ENCODE measurements around the gene UBXN6. TPM values are rescaled to one million over a fixed set of nuclear protein-coding genes. Genes with fewer than 3 reads are reported as not detected.

The UBXN6 gene
- total RNA-seq, 2 experiments from 2014 or later: 54.5 to 58.4 TPM

DNA sequence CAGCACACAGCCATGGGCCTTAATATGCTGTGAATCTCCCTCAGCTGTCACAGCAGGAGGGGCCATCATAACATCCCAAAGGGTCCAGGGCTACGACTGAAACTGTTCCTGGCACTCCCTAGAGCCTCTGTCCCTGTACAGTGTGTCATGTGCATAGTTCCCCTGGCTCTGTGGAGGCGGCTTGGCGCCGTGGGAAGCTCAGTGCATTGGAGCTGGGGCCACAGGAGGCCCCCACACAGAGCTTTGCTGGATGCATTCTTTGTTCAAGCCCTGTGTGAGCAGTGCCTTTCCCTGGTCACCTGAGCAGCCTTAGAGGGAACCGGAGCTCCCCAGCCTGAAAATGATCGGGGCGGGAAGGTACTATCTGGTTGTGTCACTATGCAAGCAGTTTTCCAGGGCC is 21.4 kb downstream of the UBXN6 start:
- ChIA-PET CTCF (no interaction called here), POLR2A (no interaction called here)
- Mint-ChIP-seq H3K4me3 (no peak overlapping the region), H3K9me3 (no peaks in the 10 kb centered on the region), H3K4me1 (ENCODE audit: low read depth) (no peaks in the 10 kb centered on the region), H3K27me3 (no peaks in the 10 kb centered on the region), H3K36me3 (ENCODE audit: low read depth) (peaks cover 22% of the 10 kb centered on the region), H3K27ac (no peak overlapping the region)
- TF ChIP-seq, protein P1, sequence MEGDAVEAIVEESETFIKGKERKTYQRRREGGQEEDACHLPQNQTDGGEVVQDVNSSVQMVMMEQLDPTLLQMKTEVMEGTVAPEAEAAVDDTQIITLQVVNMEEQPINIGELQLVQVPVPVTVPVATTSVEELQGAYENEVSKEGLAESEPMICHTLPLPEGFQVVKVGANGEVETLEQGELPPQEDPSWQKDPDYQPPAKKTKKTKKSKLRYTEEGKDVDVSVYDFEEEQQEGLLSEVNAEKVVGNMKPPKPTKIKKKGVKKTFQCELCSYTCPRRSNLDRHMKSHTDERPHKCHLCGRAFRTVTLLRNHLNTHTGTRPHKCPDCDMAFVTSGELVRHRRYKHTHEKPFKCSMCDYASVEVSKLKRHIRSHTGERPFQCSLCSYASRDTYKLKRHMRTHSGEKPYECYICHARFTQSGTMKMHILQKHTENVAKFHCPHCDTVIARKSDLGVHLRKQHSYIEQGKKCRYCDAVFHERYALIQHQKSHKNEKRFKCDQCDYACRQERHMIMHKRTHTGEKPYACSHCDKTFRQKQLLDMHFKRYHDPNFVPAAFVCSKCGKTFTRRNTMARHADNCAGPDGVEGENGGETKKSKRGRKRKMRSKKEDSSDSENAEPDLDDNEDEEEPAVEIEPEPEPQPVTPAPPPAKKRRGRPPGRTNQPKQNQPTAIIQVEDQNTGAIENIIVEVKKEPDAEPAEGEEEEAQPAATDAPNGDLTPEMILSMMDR (IDR thresholded peaks at IDR 0.05): no peak
- intact Hi-C loops (cut with DNase I, micrococcal nuclease): no loop called here
- no peak for ATAC-seq (ENCODE audit: poor library complexity)
- no peak for DNase-seq
- H3K4me1 ChIP-seq (ENCODE audit: insufficient read depth, low read length): no peaks in the 10 kb centered on the region
- H3K36me3 ChIP-seq (ENCODE audit: insufficient read depth, low read length): peaks cover 20% of the 10 kb centered on the region
- no peak overlapping the region for H3K4me3 ChIP-seq (ENCODE audit: low read length)
- H3K27ac ChIP-seq (ENCODE audit: low read depth in 1 of 2, low read length in 2 of 2): no peak overlapping the region
- no peaks in the 10 kb centered on the region for H3K27me3 ChIP-seq (ENCODE audit: control insufficient read depth in 1 of 2, insufficient read depth in 2 of 2, low read length in 2 of 2)
- H3K9me3 ChIP-seq (ENCODE audit: control insufficient read depth in 1 of 2, insufficient read depth in 1 of 2, low read length in 2 of 2): no peaks in the 10 kb centered on the region

DNA sequence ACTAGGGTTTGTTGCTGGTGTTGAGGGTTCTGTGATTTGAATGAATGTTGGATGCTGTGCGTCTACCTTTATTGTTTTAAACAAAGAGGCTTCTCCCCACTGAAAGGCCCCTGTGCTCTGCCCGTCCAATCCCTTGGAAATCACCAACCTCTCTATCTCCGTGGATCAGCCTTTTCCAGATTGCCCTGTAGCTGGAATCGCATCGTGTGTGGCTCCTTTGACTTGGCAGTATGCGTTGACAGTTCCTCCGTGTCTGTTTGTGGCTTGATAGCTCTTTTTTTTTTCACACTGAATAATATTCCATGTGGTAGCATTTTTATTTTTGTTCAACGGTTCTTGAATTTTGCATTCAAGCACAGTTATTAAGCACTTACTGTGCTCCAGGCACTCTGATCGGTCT is 23.2 kb downstream of the UBXN6 start:
- TF ChIP-seq, protein P1 (IDR thresholded peaks at IDR 0.05): no peak
- CTCF ChIA-PET: interaction anchor here (0.6 kb wide), 1 partner anchor 82 kb away, joined by 3 read pairs; no protein-coding TSS in a partner anchor
- no peak for ATAC-seq (ENCODE audit: poor library complexity)

DNA sequence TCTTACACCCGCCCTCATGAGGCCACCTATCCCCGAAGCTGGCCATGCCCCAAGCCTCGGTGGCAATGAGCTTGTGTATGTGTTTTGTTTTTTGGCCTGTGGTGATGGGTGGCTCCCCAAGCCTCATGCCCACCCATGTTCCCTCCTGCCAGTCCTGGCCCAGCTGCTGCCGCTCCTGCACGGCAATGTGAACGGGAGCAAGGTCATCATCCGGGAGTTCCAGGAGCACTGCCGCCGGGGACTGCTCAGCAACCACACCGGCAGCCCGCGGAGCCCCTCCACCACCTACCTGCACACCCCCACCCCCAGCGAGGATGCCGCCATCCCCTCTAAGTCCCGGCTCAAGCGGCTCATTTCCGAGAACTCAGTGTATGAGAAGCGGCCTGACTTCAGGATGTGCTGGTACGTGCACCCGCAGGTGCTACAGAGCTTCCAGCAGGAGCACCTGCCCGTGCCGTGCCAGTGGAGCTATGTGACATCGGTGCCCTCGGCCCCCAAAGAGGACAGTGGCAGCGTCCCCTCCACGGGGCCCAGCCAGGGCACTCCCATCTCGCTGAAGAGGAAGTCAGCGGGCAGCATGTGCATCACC is 24.6 kb downstream of the UBXN6 start:
- TF ChIP-seq, protein P1 (IDR thresholded peaks at IDR 0.05): no peak
- ATAC-seq (ENCODE audit: poor library complexity) (no peak), DNase-seq (no peak)
- Histone ChIP-seq H3K36me3 (ENCODE audit: insufficient read depth, low read length) (peaks cover 27% of the 10 kb centered on the region), H3K27ac (ENCODE audit: low read depth in 1 of 2, low read length in 2 of 2) (no peak overlapping the region), H3K4me1 (ENCODE audit: insufficient read depth, low read length) (no peaks in the 10 kb centered on the region), H3K27me3 (ENCODE audit: control insufficient read depth in 1 of 2, insufficient read depth in 2 of 2, low read length in 2 of 2) (no peaks in the 10 kb centered on the region), H3K9me3 (ENCODE audit: control insufficient read depth in 1 of 2, insufficient read depth in 1 of 2, low read length in 2 of 2) (no peaks in the 10 kb centered on the region), H3K4me3 (ENCODE audit: low read length) (no peak overlapping the region)
- ChIA-PET POLR2A (no interaction called here), CTCF (no interaction called here)
- H3K4me3 Mint-ChIP-seq: no peak overlapping the region
- no peak overlapping the region for H3K27ac Mint-ChIP-seq
- H3K27me3 Mint-ChIP-seq: no peaks in the 10 kb centered on the region
- H3K9me3 Mint-ChIP-seq: no peaks in the 10 kb centered on the region
- intact Hi-C loops (cut with DNase I, micrococcal nuclease): no loop called here
- peaks cover 35% of the 10 kb centered on the region for H3K36me3 Mint-ChIP-seq (ENCODE audit: low read depth)
- no peaks in the 10 kb centered on the region for H3K4me1 Mint-ChIP-seq (ENCODE audit: low read depth)

More for the DNA sequence above, 23.2 kb downstream of the UBXN6 start:
- no peaks in the 10 kb centered on the region for H3K27me3 Mint-ChIP-seq
- H3K27ac Mint-ChIP-seq: no peak overlapping the region
- Histone ChIP-seq H3K4me3 (ENCODE audit: low read length) (no peak overlapping the region), H3K27ac (ENCODE audit: low read depth in 1 of 2, low read length in 2 of 2) (no peak overlapping the region), H3K36me3 (ENCODE audit: insufficient read depth, low read length) (peaks cover 18% of the 10 kb centered on the region), H3K4me1 (ENCODE audit: insufficient read depth, low read length) (no peaks in the 10 kb centered on the region), H3K9me3 (ENCODE audit: control insufficient read depth in 1 of 2, insufficient read depth in 1 of 2, low read length in 2 of 2) (no peaks in the 10 kb centered on the region), H3K27me3 (ENCODE audit: control insufficient read depth in 1 of 2, insufficient read depth in 2 of 2, low read length in 2 of 2) (no peaks in the 10 kb centered on the region)
- H3K4me1 Mint-ChIP-seq (ENCODE audit: low read depth): no peaks in the 10 kb centered on the region
- no peak for DNase-seq
- H3K4me3 Mint-ChIP-seq: no peak overlapping the region
- POLR2A ChIA-PET: interaction anchor here (0.6 kb wide), 1 partner anchor 17 kb away, joined by 5 read pairs; no protein-coding TSS in a partner anchor
- H3K36me3 Mint-ChIP-seq (ENCODE audit: low read depth): peaks cover 34% of the 10 kb centered on the region
- H3K9me3 Mint-ChIP-seq: no peaks in the 10 kb centered on the region
- intact Hi-C loops (cut with DNase I, micrococcal nuclease): no loop called here
